ENCODE measurements around the gene CISD3.

CISD3 gene

DNA sequence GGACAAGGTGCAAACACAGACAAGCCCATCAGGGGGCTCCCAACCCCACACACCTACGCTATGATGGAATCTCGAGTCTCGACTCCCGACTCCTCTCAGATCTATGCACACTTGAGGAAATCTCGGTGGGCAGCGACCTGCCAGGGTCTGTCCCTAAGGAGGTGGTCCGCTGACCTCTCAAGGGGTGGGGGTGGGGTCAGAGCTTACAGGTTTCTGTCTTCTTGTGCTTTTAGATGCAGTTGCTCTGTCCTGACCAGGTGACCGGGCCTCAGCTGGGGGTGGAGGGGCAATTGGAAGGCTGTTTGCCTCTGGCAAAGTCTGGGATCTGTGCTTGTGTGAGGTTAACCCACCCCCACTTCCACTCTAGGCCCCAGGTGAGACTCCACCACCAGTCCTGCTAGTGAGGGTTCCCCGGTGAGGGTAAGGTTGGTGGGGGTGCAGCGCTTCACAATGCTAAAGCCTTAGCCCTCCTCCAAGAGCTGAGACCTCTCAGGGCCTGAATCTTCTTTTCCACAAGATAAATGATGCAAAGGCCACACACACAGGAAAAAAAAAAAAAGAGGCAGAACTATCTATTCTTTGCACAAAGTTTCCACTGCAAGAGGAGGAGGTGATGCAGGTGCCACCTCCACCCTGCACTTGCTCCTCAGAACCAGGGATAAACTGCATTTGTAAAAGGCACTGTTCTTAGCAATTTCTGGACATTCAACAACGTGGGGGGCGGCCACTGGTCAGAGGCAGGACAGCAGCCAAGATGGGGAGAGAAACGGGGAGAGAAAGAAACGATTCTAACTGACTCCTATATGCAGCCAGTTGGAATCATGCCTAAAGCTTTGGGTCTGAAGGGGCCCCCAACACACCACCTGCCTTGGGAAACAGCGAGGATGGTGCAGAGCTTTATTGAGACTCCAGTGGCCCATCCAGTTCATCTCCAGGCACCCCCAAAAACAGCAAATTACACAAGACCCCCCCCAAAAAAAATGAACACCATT, 4.1 kb downstream of the CISD3 start:
- Histone ChIP-seq H3K4me3 (replicated peaks; ENCODE audit: low read depth, low read length) (no peak overlapping the region), H3K27me3 (replicated peaks; ENCODE audit: control insufficient read depth, insufficient read depth, low read length) (no peaks in the 10 kb centered on the region), H3K36me3 (ENCODE audit: control insufficient read depth, insufficient read depth, low read length) (no peaks in the 10 kb centered on the region; the same call in none of the 2 replicates)
- TF ChIP-seq, protein P1, sequence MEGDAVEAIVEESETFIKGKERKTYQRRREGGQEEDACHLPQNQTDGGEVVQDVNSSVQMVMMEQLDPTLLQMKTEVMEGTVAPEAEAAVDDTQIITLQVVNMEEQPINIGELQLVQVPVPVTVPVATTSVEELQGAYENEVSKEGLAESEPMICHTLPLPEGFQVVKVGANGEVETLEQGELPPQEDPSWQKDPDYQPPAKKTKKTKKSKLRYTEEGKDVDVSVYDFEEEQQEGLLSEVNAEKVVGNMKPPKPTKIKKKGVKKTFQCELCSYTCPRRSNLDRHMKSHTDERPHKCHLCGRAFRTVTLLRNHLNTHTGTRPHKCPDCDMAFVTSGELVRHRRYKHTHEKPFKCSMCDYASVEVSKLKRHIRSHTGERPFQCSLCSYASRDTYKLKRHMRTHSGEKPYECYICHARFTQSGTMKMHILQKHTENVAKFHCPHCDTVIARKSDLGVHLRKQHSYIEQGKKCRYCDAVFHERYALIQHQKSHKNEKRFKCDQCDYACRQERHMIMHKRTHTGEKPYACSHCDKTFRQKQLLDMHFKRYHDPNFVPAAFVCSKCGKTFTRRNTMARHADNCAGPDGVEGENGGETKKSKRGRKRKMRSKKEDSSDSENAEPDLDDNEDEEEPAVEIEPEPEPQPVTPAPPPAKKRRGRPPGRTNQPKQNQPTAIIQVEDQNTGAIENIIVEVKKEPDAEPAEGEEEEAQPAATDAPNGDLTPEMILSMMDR (IDR thresholded peaks at IDR 0.05; ENCODE audit: insufficient read depth, low read length, poor library complexity, severe bottlenecking): peak; percentile 48
- DNase-seq (ENCODE audit: extremely low read depth, insufficient read length): no peak

DNA sequence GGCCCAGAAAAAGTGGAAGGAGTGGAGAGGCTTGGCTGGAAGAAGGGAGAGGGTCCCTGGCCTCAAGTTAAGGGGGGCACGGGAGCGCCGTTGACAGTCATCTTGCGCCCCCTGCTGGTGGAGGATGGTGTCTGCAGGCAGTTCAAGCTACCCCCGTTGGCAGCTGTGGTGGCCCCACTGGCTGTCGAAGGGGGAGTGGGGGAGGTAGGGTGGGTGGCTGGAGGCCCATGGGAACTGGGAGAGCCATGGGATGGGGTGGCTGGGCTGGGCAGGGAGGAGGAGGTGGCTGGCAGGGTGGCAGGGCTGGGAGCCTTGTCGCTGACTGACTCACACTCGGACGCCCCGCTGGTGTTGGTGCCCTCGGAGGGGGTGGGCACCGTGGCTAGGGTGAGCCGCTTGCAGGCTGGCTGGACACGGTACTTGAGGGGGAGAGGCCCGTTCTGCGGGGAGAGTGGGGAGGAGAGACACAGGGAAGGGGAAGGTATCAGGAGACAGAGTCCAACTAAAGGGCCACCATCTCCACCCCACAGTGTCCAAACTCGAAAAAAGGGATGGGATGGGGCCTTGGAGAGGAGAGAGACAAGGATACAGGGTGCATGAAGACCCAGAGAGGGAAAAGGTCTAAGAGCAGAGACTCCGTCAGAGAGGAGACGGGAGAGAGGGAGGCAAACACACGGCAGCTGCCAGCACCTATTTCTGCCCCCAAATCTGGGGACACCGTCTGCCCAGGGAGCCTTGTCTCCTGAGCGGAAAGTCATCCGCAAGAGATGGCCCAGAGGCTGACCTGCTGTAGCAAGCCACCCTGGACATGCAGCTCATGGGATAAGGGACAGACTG, 5.2 kb downstream of the CISD3 start:
- TF ChIP-seq, protein P1 (IDR thresholded peaks at IDR 0.05; ENCODE audit: insufficient read depth, low read length, poor library complexity, severe bottlenecking): peak; percentile 97
- no peaks in the 10 kb centered on the region; the same call in none of the 2 replicates for H3K36me3 ChIP-seq (ENCODE audit: control insufficient read depth, insufficient read depth, low read length)
- H3K4me3 ChIP-seq (replicated peaks; ENCODE audit: low read depth, low read length): no peak overlapping the region
- no peaks in the 10 kb centered on the region; the same call in 1 of the 2 replicates for H3K27me3 ChIP-seq (replicated peaks; ENCODE audit: control insufficient read depth, insufficient read depth, low read length)
- DNase-seq (ENCODE audit: extremely low read depth, insufficient read length): no peak

DNA sequence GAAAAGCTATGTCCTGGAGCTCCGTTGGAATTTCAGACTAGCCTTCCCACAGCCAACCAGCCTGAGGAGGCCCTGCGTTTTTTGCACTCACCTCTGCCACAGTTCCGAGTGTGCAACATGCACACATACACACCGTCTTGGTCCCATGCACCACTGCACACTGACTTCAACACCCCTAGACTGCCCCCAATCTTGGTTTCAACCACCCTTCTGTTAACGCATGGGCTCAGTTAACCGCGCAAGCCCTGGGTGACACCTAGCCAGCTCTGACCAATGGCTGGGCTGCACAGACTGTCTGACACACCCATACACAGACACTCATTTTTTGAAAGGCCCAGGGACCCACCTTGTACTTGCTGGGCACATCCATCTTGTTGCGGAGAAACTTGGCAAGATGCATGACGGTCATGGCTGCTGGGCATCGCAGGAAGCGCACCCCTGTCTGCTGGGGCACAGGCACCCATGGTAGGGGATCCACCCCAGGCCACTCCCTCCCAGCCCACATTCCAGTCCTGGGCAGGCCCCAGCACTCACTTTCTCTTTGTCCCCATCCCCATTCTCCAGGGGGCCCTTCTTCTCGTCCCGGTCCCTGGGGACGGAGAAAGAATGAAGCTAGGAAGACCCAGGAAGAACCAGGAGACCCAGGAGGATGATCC, 8.0 kb downstream of the CISD3 start:
- no peaks in the 10 kb centered on the region; the same call in none of the 2 replicates for H3K36me3 ChIP-seq (ENCODE audit: control insufficient read depth, insufficient read depth, low read length)
- TF ChIP-seq, protein P1 (IDR thresholded peaks at IDR 0.05; ENCODE audit: insufficient read depth, low read length, poor library complexity, severe bottlenecking): no peak
- no peak for DNase-seq (ENCODE audit: extremely low read depth, insufficient read length)
- H3K4me3 ChIP-seq (replicated peaks; ENCODE audit: low read depth, low read length): no peak overlapping the region
- H3K27me3 ChIP-seq (replicated peaks; ENCODE audit: control insufficient read depth, insufficient read depth, low read length): no peaks in the 10 kb centered on the region; the same call in 1 of the 2 replicates

DNA sequence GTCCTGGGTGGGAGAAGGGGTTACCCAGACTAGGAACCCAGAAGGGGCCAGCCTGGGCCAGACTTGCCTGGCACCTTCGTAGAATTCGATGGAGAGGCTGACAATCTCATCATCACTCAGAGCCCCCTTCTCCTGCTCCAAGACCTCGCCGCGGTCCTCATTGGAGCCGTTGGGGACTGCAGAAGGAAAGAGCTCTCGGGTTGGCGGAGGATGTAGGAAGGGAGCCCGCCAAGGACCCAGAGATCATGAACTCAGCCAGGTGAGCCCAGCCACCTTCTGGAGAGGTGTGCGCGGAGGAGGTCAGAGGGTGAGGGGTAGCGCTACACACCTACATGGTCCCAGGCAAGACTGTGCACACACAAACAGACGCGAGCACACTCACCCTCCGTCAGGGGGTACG, 8.5 kb downstream of the CISD3 start:
- TF ChIP-seq, protein P1 (IDR thresholded peaks at IDR 0.05; ENCODE audit: insufficient read depth, low read length, poor library complexity, severe bottlenecking): no peak
- no peak for DNase-seq (ENCODE audit: extremely low read depth, insufficient read length)
- no peaks in the 10 kb centered on the region; the same call in 1 of the 2 replicates for H3K27me3 ChIP-seq (replicated peaks; ENCODE audit: control insufficient read depth, insufficient read depth, low read length)
- no peaks in the 10 kb centered on the region; the same call in none of the 2 replicates for H3K36me3 ChIP-seq (ENCODE audit: control insufficient read depth, insufficient read depth, low read length)
- H3K4me3 ChIP-seq (replicated peaks; ENCODE audit: low read depth, low read length): no peak overlapping the region

DNA sequence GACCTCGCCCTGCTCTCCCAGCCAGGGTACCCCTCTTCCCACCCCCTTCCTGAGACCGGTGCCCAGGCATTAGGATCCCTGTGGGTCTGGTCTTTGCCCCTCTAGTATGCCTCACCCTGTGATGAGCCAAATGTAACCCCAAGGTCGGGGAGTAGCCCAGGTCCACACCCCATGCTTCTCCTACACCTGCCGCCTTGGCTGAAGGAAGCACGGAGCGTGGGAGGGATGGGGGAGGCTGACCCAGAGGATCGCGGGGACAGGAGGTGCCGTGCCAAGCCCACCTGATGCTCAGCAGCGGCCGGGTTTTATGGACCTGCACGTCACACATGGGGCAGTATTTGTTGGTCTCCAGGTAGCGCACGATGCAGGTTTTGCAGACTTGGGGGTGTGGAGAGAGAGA, 9.2 kb downstream of the CISD3 start:
- H3K36me3 ChIP-seq (ENCODE audit: control insufficient read depth, insufficient read depth, low read length): no peaks in the 10 kb centered on the region; the same call in none of the 2 replicates
- no peak overlapping the region for H3K4me3 ChIP-seq (replicated peaks; ENCODE audit: low read depth, low read length)
- DNase-seq (ENCODE audit: extremely low read depth, insufficient read length): no peak
- TF ChIP-seq, protein P1 (IDR thresholded peaks at IDR 0.05; ENCODE audit: insufficient read depth, low read length, poor library complexity, severe bottlenecking): no peak
- no peaks in the 10 kb centered on the region; the same call in 1 of the 2 replicates for H3K27me3 ChIP-seq (replicated peaks; ENCODE audit: control insufficient read depth, insufficient read depth, low read length)
